DMS79 treated with DMSO at 0.1 percent for 48 hours (cell line): Measurements from ENCODE around the gene USP15.

Experiments used
- DNase-seq: peaks from one replicate; lab custom pipeline; 2025; lab: John Stamatoyannopoulos, UW

The USP15 gene

GRCh38 chr12:62259993-62260732, at the start of gene USP15:
Gene USP15, plus strand, starts transcription at chr12:62260404. Its CDS starts 11 bp downstream, at chr12:62260415.
- DNase-seq: peak; percentile 65

- no peak for DNase-seq
These were observed 49.8 kb upstream of the USP15 start for GRCh38 chr12:62210422-62210821.

GRCh38 chr12:62211510-62211909, 48.7 kb upstream of the USP15 start:
- no peak for DNase-seq

GRCh38 chr12:62214846-62215245, 45.4 kb upstream of the USP15 start:
- no peak for DNase-seq

GRCh38 chr12:62215506-62215905, 44.7 kb upstream of the USP15 start:
- no peak for DNase-seq

- no peak for DNase-seq
These were observed 42.6 kb upstream of the USP15 start for GRCh38 chr12:62217466-62218194.

GRCh38 chr12:62221107-62221506, 39.1 kb upstream of the USP15 start:
- DNase-seq: no peak

GRCh38 chr12:62224601-62225000, 35.6 kb upstream of the USP15 start:
- no peak for DNase-seq

GRCh38 chr12:62227091-62227490, 33.1 kb upstream of the USP15 start:
- DNase-seq: no peak

- DNase-seq: no peak
These were observed 29.6 kb upstream of the USP15 start for GRCh38 chr12:62230652-62231051.

GRCh38 chr12:62232143-62232729, 28.0 kb upstream of the USP15 start:
- DNase-seq: no peak

- DNase-seq: no peak
These were observed 26.4 kb upstream of the USP15 start for GRCh38 chr12:62233805-62234204.

GRCh38 chr12:62239571-62239970, 20.6 kb upstream of the USP15 start:
- no peak for DNase-seq

GRCh38 chr12:62247281-62248045, 12.7 kb upstream of the USP15 start:
- DNase-seq: no peak

- no peak for DNase-seq
These were observed 11.3 kb upstream of the USP15 start for GRCh38 chr12:62248873-62249272.

GRCh38 chr12:62249419-62249818, 10.8 kb upstream of the USP15 start:
- DNase-seq: no peak

GRCh38 chr12:62250671-62251608, 9.3 kb upstream of the USP15 start:
- DNase-seq: no peak

- DNase-seq: no peak
These were observed 8.6 kb upstream of the USP15 start for GRCh38 chr12:62251609-62251958.

- DNase-seq: no peak
These were observed 7.6 kb upstream of the USP15 start for GRCh38 chr12:62252576-62252975.

GRCh38 chr12:62254967-62255366, 5.2 kb upstream of the USP15 start:
- no peak for DNase-seq

- no peak for DNase-seq
These were observed 3.7 kb upstream of the USP15 start for GRCh38 chr12:62256408-62257096.
